Suprapubic skin (tissue), 4 donors: ENCODE data around the gene GPR157.

Experiments
- CTCF ChIP-seq, 2 donors: fragments of 200-600 bp in 1 of 2; fragments of 450-650 bp in 1 of 2; sonication (generic) in 1 of 2; IDR thresholded peaks; one replicate each; pipeline ENCODE4 v1.5.1; 2016 to 2019; ENCODE audit warnings: antibody characterized with exemption in 2 of 2, mild to moderate bottlenecking in 1 of 2, moderate library complexity in 1 of 2
- EP300 ChIP-seq: sonication (generic); formaldehyde crosslinking; IDR thresholded peaks from one replicate; pipeline ENCODE4 v1.6.1; 2017; ENCODE audit warnings: antibody characterized with exemption
- POLR2A ChIP-seq, 2 donors: fragments of 450-650 bp; IDR thresholded peaks; one replicate each; pipeline ENCODE4 v1.6.1; 2017; ENCODE audit warnings: antibody characterized with exemption in 2 of 2, mild to moderate bottlenecking in 2 of 2, moderate library complexity in 2 of 2
- POLR2AphosphoS5 ChIP-seq, 3 donors: sonication (generic); formaldehyde crosslinking; IDR thresholded peaks; one replicate each; pipeline ENCODE4 v1.6.1; 2017; ENCODE audit warnings: antibody characterized with exemption in 3 of 3

GRCh38 chr1:9165396-9165795 lies 36.5 kb upstream of the GPR157 start:
- TF ChIP-seq CTCF (IDR thresholded peaks at IDR 0.05): no peak
- TF ChIP-seq POLR2A (IDR thresholded peaks at IDR 0.05): no peak
- TF ChIP-seq POLR2AphosphoS5 (IDR thresholded peaks at IDR 0.05): no peak
- no peak for TF ChIP-seq EP300
